GM12872 (cell line): ENCODE data around the gene AGBL4.

ENCODE experiments used
- CTCF ChIP-seq: IDR thresholded peaks from 3 replicates; pipeline ENCODE4 v1.5.1; 2011; ENCODE audit warnings: low read depth, mild to moderate bottlenecking, low read length, moderate library complexity; ENCODE audit not compliant: insufficient read depth

Gene AGBL4

GRCh38 chr1:49356594-49356993, 667.2 kb downstream of the AGBL4 start:
- no peak for TF ChIP-seq CTCF

- no peak for TF ChIP-seq CTCF
Observed at GRCh38 chr1:49351768-49352167, 672.0 kb downstream of the AGBL4 start.

- no peak for TF ChIP-seq CTCF
Observed at GRCh38 chr1:49346767-49347349, 676.9 kb downstream of the AGBL4 start.

- TF ChIP-seq CTCF, result no peak
Observed at GRCh38 chr1:49340576-49340975, 683.2 kb downstream of the AGBL4 start.

- TF ChIP-seq CTCF, result no peak
Observed at GRCh38 chr1:49339043-49339442, 684.7 kb downstream of the AGBL4 start.

- no peak for TF ChIP-seq CTCF
Observed at GRCh38 chr1:49337251-49337650, 686.5 kb downstream of the AGBL4 start.

- TF ChIP-seq CTCF, result no peak
Observed at GRCh38 chr1:49333906-49334305, 689.8 kb downstream of the AGBL4 start.
